Effector CD4-positive, alpha-beta T cell (primary cell): ENCODE measurements around the gene SUGCT.
"Not testable (repeated sequence)": the region's sequence is repeated elsewhere in the genome, so short reads cannot be mapped to it uniquely, and the experiment has no call there.

Experiments used
- DNase-seq: peaks from one replicate; pipeline ENCODE4 v3.0.0-alpha.2; 2020

SUGCT gene

GRCh38 chr7:40267583-40267982 lies 132.8 kb downstream of the SUGCT start:
- no peak for DNase-seq

- not testable (repeated sequence) for DNase-seq
Observed at GRCh38 chr7:40268810-40269209, 134.0 kb downstream of the SUGCT start.

- no peak for DNase-seq
Observed at GRCh38 chr7:40276061-40276460, 141.3 kb downstream of the SUGCT start.

- DNase-seq = no peak
Observed at GRCh38 chr7:40279991-40280390, 145.2 kb downstream of the SUGCT start.

- no peak for DNase-seq
Observed at GRCh38 chr7:40282858-40283257, 148.1 kb downstream of the SUGCT start.

GRCh38 chr7:40283391-40283790 lies 148.6 kb downstream of the SUGCT start:
- DNase-seq = no peak

GRCh38 chr7:40288827-40289226 lies 154.0 kb downstream of the SUGCT start:
- no peak for DNase-seq

- DNase-seq = no peak
Observed at GRCh38 chr7:40297741-40298311, 163.0 kb downstream of the SUGCT start.

GRCh38 chr7:40298421-40298820 lies 163.6 kb downstream of the SUGCT start:
- no peak for DNase-seq

GRCh38 chr7:40299097-40299496 lies 164.3 kb downstream of the SUGCT start:
- DNase-seq = no peak

- no peak for DNase-seq
Observed at GRCh38 chr7:40300146-40300670, 165.4 kb downstream of the SUGCT start.

GRCh38 chr7:40301486-40302068 lies 166.8 kb downstream of the SUGCT start:
- DNase-seq = no peak

- no peak for DNase-seq
Observed at GRCh38 chr7:40303996-40304395, 169.2 kb downstream of the SUGCT start.

- DNase-seq = no peak
Observed at GRCh38 chr7:40305229-40305628, 170.4 kb downstream of the SUGCT start.

GRCh38 chr7:40306025-40306424 lies 171.2 kb downstream of the SUGCT start:
- DNase-seq = no peak

- no peak for DNase-seq
Observed at GRCh38 chr7:40306596-40306995, 171.8 kb downstream of the SUGCT start.

- no peak for DNase-seq
Observed at GRCh38 chr7:40310258-40310657, 175.5 kb downstream of the SUGCT start.

- DNase-seq = no peak
Observed at GRCh38 chr7:40311307-40311706, 176.5 kb downstream of the SUGCT start.

GRCh38 chr7:40315277-40315676 lies 180.5 kb downstream of the SUGCT start:
- DNase-seq = no peak

- DNase-seq = no peak
Observed at GRCh38 chr7:40316176-40316575, 181.4 kb downstream of the SUGCT start.

- no peak for DNase-seq
Observed at GRCh38 chr7:40324914-40325313, 190.1 kb downstream of the SUGCT start.

GRCh38 chr7:40327113-40327512 lies 192.3 kb downstream of the SUGCT start:
- no peak for DNase-seq

GRCh38 chr7:40327873-40328272 lies 193.1 kb downstream of the SUGCT start:
- DNase-seq = no peak

- no peak for DNase-seq
Observed at GRCh38 chr7:40329601-40330153, 194.9 kb downstream of the SUGCT start.

GRCh38 chr7:40330408-40330807 lies 195.6 kb downstream of the SUGCT start:
- no peak for DNase-seq
